GM12875 (cell line): ENCODE data around the gene TUBGCP5.

Source experiments
- H3K4me3 ChIP-seq: one replicate; pipeline ENCODE4 v1.5.1; 2011; ENCODE audit warnings: low read depth, low read length, control low read depth
- CTCF ChIP-seq: IDR thresholded peaks from 2 replicates; pipeline ENCODE4 v1.5.1; 2011; ENCODE audit warnings: low read depth, mild to moderate bottlenecking, control low read depth, inconsistent platforms, low read length, moderate library complexity, borderline replicate concordance; ENCODE audit not compliant: insufficient read depth

TUBGCP5 gene

GRCh38 chr15:22981051-22981840, 58.1 kb downstream of the TUBGCP5 start:
- no peak for TF ChIP-seq CTCF
- peak overlapping the region; percentile 92 for H3K4me3 ChIP-seq

- TF ChIP-seq CTCF = no peak
- H3K4me3 ChIP-seq = peak within 1 kb of the TSS; percentile 92
Measured at GRCh38 chr15:22980189-22981050, 58.9 kb downstream of the TUBGCP5 start, which contains the start of gene CYFIP1. Gene CYFIP1 (minus strand): TSS chr15:22980368. CDS start chr15:22947285, 33,083 bp downstream.

GRCh38 chr15:22979238-22980188, 59.9 kb downstream of the TUBGCP5 start:
- TF ChIP-seq CTCF = 0 out of 2 replicates have a peak, but pooled peaks have one; percentile 15
- H3K4me3 ChIP-seq = peak overlapping the region; percentile 92

- H3K4me3 ChIP-seq = peak overlapping the region; percentile 92
- no peak for TF ChIP-seq CTCF
Measured at GRCh38 chr15:22978691-22979237, 60.6 kb downstream of the TUBGCP5 start.

- no peak for TF ChIP-seq CTCF
- no peak overlapping the region for H3K4me3 ChIP-seq
Measured at GRCh38 chr15:22974745-22975144, 64.6 kb downstream of the TUBGCP5 start.

- no peak overlapping the region for H3K4me3 ChIP-seq
- TF ChIP-seq CTCF = no peak
Measured at GRCh38 chr15:22973987-22974386, 65.4 kb downstream of the TUBGCP5 start.
